Fibroblast of lung (primary cell): Measurements from ENCODE around the gene LRFN4.

Experiments
- EZH2 ChIP-seq: IDR thresholded peaks from 2 replicates; pipeline ENCODE4 v1.5.1; 2012; ENCODE audit warnings: low read length, control low read depth, mild to moderate bottlenecking; ENCODE audit errors: missing control alignments
- TF ChIP-seq, protein P1 (sequence below), 2 donors: IDR thresholded peaks in 1 of 2; conservative IDR thresholded peaks in 1 of 2; 1 replicate in 1 of 2; 2 replicates in 1 of 2; pipeline ENCODE4 v1.5.1; 2011 to 2012; ENCODE audit warnings: low read length in 2 of 2, control low read depth in 1 of 2, inconsistent platforms in 1 of 2, low read depth in 1 of 2, mild to moderate bottlenecking in 1 of 2

- TF ChIP-seq, protein P1, sequence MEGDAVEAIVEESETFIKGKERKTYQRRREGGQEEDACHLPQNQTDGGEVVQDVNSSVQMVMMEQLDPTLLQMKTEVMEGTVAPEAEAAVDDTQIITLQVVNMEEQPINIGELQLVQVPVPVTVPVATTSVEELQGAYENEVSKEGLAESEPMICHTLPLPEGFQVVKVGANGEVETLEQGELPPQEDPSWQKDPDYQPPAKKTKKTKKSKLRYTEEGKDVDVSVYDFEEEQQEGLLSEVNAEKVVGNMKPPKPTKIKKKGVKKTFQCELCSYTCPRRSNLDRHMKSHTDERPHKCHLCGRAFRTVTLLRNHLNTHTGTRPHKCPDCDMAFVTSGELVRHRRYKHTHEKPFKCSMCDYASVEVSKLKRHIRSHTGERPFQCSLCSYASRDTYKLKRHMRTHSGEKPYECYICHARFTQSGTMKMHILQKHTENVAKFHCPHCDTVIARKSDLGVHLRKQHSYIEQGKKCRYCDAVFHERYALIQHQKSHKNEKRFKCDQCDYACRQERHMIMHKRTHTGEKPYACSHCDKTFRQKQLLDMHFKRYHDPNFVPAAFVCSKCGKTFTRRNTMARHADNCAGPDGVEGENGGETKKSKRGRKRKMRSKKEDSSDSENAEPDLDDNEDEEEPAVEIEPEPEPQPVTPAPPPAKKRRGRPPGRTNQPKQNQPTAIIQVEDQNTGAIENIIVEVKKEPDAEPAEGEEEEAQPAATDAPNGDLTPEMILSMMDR (conservative IDR thresholded peaks at IDR 0.05 in 1 of 2, IDR thresholded peaks at IDR 0.05 in 1 of 2; ENCODE audit: low read depth in 1 of 2, low read length in 2 of 2): no peak
- no peak for TF ChIP-seq EZH2
These were observed 38.5 kb upstream of the LRFN4 start for GRCh38 chr11:66818231-66818955.
